Sigmoid colon (tissue), 4 donors: ENCODE results near the gene MBOAT1.

Experiments
- CTCF ChIP-seq, 4 experiments: fragments of 450-650 bp in 3 of 4; fragments of 200-600 bp in 1 of 4; IDR thresholded peaks; one replicate each; pipeline ENCODE4 v1.5.1; 2016 to 2019; ENCODE audit warnings: antibody characterized with exemption in 4 of 4, mild to moderate bottlenecking in 3 of 4, moderate library complexity in 2 of 4
- EP300 ChIP-seq, 4 donors: sonication (generic); formaldehyde crosslinking; IDR thresholded peaks; one replicate each; pipeline ENCODE4 v1.6.1; 2017; ENCODE audit warnings: antibody characterized with exemption in 4 of 4
- POLR2A ChIP-seq, 2 donors: fragments of 450-650 bp; IDR thresholded peaks; one replicate each; pipeline ENCODE4 v1.6.1; 2016; ENCODE audit warnings: antibody characterized with exemption in 2 of 2, mild to moderate bottlenecking in 2 of 2, moderate library complexity in 2 of 2

- TF ChIP-seq CTCF (IDR thresholded peaks at IDR 0.05) (no peak), EP300 (IDR thresholded peaks at IDR 0.05) (no peak), POLR2A (IDR thresholded peaks at IDR 0.05) (no peak)
Measured at GRCh38 chr6:20183706-20184105, 28.6 kb downstream of the MBOAT1 start.
